ENCODE measurements around the gene CNDP2. TPM values are rescaled to one million over a fixed set of nuclear protein-coding genes. Genes with fewer than 3 reads are reported as not detected.
A peak's percentile ranks its signal among the peaks of the same experiment; 100 is the strongest.

The CNDP2 gene
- total RNA-seq, 4 donors from 2014 or later: 71.8 to 87.8 (median 81.5) TPM

- WGBS, 2 donors: 24 to 26% methylated on average over 5 of the region's 5 CpGs
- peak; percentile 83 to 97 for DNase-seq (ENCODE audit: low spot score in 2 of 2)
- Histone ChIP-seq H3K9me3 (peaks cover 0 to 22% (median 3%) of the 10 kb centered on the region in 4 donors), H3K4me3 (no peak overlapping the region), H3K4me1 (peaks cover 0 to 15% (median 4%) of the 10 kb centered on the region in 4 donors), H3K27me3 (no peaks in the 10 kb centered on the region), H3K36me3 (no peaks in the 10 kb centered on the region), H3K27ac (no peak overlapping the region)
- TF ChIP-seq EP300 (IDR thresholded peaks at IDR 0.05): no peak
- no peak for TF ChIP-seq POLR2A (IDR thresholded peaks at IDR 0.05)
- TF ChIP-seq CTCF (IDR thresholded peaks at IDR 0.05): peak; percentile 72 to 83 (median 75)
Measured at GRCh38 chr18:74551936-74552555, 55.9 kb downstream of the CNDP2 start.

DNA sequence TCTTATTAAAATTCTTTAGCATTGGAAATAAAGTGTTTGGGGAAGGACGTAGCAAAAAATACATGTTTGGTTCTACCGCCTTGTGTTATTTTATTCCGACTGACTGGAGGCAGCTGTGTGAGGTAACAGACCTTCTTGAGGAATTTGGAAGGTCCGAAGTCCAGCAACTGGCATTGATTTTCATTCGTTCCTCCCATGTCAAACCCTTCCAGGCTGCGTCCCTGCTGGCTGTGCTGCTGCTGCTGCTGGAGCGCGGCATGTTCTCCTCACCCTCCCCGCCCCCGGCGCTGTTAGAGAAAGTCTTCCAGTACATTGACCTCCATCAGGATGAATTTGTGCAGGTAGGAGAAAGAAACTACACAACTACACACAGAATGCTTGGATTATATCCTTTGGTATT is 60.0 kb downstream of the CNDP2 start:
- H3K4me1 ChIP-seq: peaks cover 0 to 7% (median 0%) of the 10 kb centered on the region in 4 donors
- TF ChIP-seq EP300 (IDR thresholded peaks at IDR 0.05): no peak
- TF ChIP-seq POLR2A (IDR thresholded peaks at IDR 0.05): no peak
- no peak for TF ChIP-seq CTCF (IDR thresholded peaks at IDR 0.05)
- H3K9me3 ChIP-seq: no peaks in the 10 kb centered on the region
- no peak overlapping the region for H3K4me3 ChIP-seq
- H3K36me3 ChIP-seq: no peaks in the 10 kb centered on the region
- no peak for DNase-seq (ENCODE audit: low spot score in 2 of 2)
- WGBS, 2 donors: 85 to 89% methylated on average over 11 of the region's 11 CpGs
- no peaks in the 10 kb centered on the region for H3K27me3 ChIP-seq
- H3K27ac ChIP-seq: no peak overlapping the region

GRCh38 chr18:74558096-74558495 is 61.9 kb downstream of the CNDP2 start:
- no peak overlapping the region for H3K4me3 ChIP-seq
- H3K9me3 ChIP-seq: no peaks in the 10 kb centered on the region
- no peaks in the 10 kb centered on the region for H3K27me3 ChIP-seq
- DNase-seq (ENCODE audit: low spot score in 2 of 2): no peak
- 75 to 93% methylated on average over 4 of the region's 4 CpGs for WGBS, 2 donors
- H3K27ac ChIP-seq: no peak overlapping the region
- TF ChIP-seq POLR2A (IDR thresholded peaks at IDR 0.05) (no peak), EP300 (IDR thresholded peaks at IDR 0.05) (no peak), CTCF (IDR thresholded peaks at IDR 0.05) (no peak)
- no peaks in the 10 kb centered on the region for H3K36me3 ChIP-seq
- no peaks in the 10 kb centered on the region for H3K4me1 ChIP-seq

DNA sequence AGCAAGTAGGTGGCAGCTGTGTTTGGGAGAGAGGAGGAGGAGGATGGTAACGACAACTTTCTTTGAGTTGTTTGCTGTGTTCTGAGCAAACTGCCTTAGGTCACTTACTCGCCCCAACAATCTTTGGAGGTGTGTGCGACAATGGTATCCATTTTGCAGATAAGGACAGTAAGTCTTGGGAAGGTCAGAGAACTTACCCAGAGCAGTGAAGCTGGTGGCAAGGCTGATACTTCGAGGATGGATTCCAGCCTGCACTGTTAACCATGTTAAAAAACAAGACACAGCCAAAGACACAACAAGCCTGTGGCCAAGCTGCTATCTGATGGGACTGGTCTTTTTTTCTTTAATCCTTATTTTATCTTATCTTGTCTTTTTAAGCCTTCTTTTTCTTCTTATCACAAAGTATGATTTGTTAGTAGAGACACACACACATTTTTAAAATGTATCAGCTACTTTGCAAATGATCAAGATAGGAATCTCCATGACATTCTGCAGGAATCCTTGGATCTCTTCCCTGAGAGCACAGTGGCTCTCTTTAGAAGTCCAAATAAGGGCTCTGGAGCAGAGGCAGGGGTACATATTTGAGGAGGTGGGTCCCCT is 66.1 kb downstream of the CNDP2 start:
- no peak for DNase-seq (ENCODE audit: low spot score in 2 of 2)
- H3K9me3 ChIP-seq: peaks cover 0 to 8% (median 0%) of the 10 kb centered on the region in 4 donors
- no peak overlapping the region for H3K27ac ChIP-seq
- no peak overlapping the region for H3K4me3 ChIP-seq
- H3K36me3 ChIP-seq: no peaks in the 10 kb centered on the region
- no peak for TF ChIP-seq POLR2A (IDR thresholded peaks at IDR 0.05)
- no peak for TF ChIP-seq CTCF (IDR thresholded peaks at IDR 0.05)
- no peak for TF ChIP-seq EP300 (IDR thresholded peaks at IDR 0.05)
- no peaks in the 10 kb centered on the region for H3K27me3 ChIP-seq
- 62 to 70% methylated on average over 4 of the region's 4 CpGs for WGBS, 2 donors
- no peaks in the 10 kb centered on the region for H3K4me1 ChIP-seq

DNA sequence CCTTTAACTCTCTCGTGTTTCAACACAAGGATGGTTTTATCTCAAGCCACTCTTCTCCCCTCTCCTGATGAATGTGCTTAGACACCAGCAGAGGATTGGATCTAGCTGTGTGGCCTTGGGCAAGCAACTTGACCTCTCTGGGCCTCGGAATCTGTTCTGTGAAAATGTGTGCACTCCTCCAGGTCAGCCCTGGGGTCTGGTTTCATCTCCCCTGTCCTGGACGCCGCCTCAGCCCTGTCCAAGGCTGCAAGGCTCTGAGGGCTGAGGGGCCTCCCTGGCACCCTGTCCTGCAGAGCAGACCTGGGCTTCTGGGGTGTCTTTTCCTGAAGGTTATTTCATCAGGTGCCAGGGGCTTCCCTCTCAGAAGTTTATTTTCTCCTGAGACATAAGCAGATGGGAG is 66.6 kb downstream of the CNDP2 start:
- Histone ChIP-seq H3K4me1 (no peaks in the 10 kb centered on the region), H3K4me3 (no peak overlapping the region), H3K9me3 (peaks cover 0 to 8% (median 0%) of the 10 kb centered on the region in 4 donors), H3K27ac (no peak overlapping the region), H3K27me3 (no peaks in the 10 kb centered on the region), H3K36me3 (no peaks in the 10 kb centered on the region)
- 89 to 92% methylated on average over 4 of the region's 4 CpGs for WGBS, 2 donors
- TF ChIP-seq EP300 (IDR thresholded peaks at IDR 0.05) (no peak), CTCF (IDR thresholded peaks at IDR 0.05) (no peak), POLR2A (IDR thresholded peaks at IDR 0.05) (no peak)
- no peak for DNase-seq (ENCODE audit: low spot score in 2 of 2)
